ENCODE measurements around the gene CHRNB2. TPM values are rescaled to one million over a fixed set of nuclear protein-coding genes. Genes with fewer than 3 reads are reported as not detected.

The CHRNB2 gene
- total and polyA plus RNA-seq, 2 donors (not counting 3 experiments of a cell fraction or from before 2014, with no cell fraction given) = not detected

DNA sequence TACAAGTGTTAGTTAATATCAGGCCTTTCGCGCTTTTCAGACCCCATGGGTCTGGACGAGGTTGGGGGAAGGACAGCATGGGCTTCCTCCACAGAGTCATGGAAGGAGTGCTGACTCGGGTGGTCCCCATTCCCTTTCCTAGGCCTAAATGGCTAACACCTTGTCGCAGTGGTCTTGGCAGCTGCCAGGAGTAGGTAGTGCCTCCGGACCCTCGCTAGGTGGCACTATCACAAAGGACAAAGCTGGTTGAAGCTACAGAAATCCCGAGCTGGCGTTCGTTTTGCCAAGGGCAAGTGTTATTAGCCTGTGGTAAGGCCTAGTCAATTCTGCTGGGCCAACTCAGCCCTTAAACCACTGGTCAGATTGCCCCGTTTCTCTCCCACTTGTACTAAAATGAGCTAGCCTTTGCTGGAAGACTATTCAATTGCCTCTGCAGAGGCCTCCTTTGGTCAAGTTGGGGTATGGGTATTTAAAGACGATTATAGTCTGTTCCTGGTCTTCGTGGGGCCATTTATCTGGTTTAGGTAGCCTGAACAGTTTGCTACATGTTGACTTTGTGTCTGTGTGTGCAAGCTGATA lies 8.0 kb upstream of the CHRNB2 start:
- peaks cover 6 to 11% of the 10 kb centered on the region in 2 experiments for H3K36me3 ChIP-seq (ENCODE audit: control insufficient read depth in 2 of 2, extremely low read depth in 1 of 2, insufficient read depth in 2 of 2, low read length in 2 of 2)
- FAIRE-seq (no peak), DNase-seq (ENCODE audit: low read depth, low spot score) (peak; percentile 91)
- no peak for TF ChIP-seq EZH2 (IDR thresholded peaks at IDR 0.05; ENCODE audit: borderline replicate concordance, low read depth, low read length, severe bottlenecking)
- TF ChIP-seq, protein P1, sequence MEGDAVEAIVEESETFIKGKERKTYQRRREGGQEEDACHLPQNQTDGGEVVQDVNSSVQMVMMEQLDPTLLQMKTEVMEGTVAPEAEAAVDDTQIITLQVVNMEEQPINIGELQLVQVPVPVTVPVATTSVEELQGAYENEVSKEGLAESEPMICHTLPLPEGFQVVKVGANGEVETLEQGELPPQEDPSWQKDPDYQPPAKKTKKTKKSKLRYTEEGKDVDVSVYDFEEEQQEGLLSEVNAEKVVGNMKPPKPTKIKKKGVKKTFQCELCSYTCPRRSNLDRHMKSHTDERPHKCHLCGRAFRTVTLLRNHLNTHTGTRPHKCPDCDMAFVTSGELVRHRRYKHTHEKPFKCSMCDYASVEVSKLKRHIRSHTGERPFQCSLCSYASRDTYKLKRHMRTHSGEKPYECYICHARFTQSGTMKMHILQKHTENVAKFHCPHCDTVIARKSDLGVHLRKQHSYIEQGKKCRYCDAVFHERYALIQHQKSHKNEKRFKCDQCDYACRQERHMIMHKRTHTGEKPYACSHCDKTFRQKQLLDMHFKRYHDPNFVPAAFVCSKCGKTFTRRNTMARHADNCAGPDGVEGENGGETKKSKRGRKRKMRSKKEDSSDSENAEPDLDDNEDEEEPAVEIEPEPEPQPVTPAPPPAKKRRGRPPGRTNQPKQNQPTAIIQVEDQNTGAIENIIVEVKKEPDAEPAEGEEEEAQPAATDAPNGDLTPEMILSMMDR (IDR thresholded peaks at IDR 0.05; ENCODE audit: extremely low read depth in 1 of 2, insufficient read depth in 1 of 2, low read depth in 1 of 2, low read length in 2 of 2) = peak; percentile 92 to 93
- H3K27me3 ChIP-seq (ENCODE audit: control insufficient read depth in 2 of 2, insufficient read depth in 2 of 2, low read length in 2 of 2) = no peaks in the 10 kb centered on the region
- ChIA-PET POLR2A (interaction anchor here (0.5 to 1.0 kb wide), 5 partner anchors 46 to 485 kb away, joined by 3 to 4 read pairs (median 3); no protein-coding TSS in a partner anchor), CTCF (interaction anchor here (0.6 to 2.5 kb wide), 47 partner anchors 8 to 608 kb away, joined by 3 to 51 read pairs (median 4); partner anchors contain the start of genes ADAR, CHRNB2, EFNA3 and PBXIP1)
- peaks cover 26% of the 10 kb centered on the region for H3K4me1 ChIP-seq (ENCODE audit: control insufficient read depth, extremely low read depth, insufficient read depth, low read length)
- H2AFZ ChIP-seq (ENCODE audit: low read depth, low read length) = peak overlapping the region; percentile 94
- intact Hi-C loops (cut with micrococcal nuclease) (loop anchor here (1.0 to 5.0 kb wide), 13 partner anchors 25 to 527 kb away; partner anchors contain the start of genes KCNN3, PBXIP1, PMVK and ZBTB7B), dilution Hi-C loops (cut with MboI; ENCODE audit: extremely low pct_ligation_motif_present, low sequenced_read_pairs) (no loop called here)
- no peaks in the 10 kb centered on the region for H3K9me1 ChIP-seq (replicated peaks; ENCODE audit: control insufficient read depth, extremely low read depth, insufficient read depth, low read length)
- peak overlapping the region; percentile 60 for H3K9ac ChIP-seq (replicated peaks; ENCODE audit: extremely low read depth, insufficient read depth, low read length)
- H3K9me3 ChIP-seq (replicated peaks; ENCODE audit: control insufficient read depth, insufficient read depth, low read length) = no peaks in the 10 kb centered on the region
- peak overlapping the region; percentile 67 for H3K27ac ChIP-seq (ENCODE audit: insufficient read depth, low read depth, low read length)
- peak overlapping the region; percentile 71 for H3K4me2 ChIP-seq (ENCODE audit: insufficient read depth, low read length)
- BruUV-seq (replicated peaks) = no TSS peak
- peak overlapping the region in 2 of 3 experiments; percentile 56 to 92 for H3K4me3 ChIP-seq (replicated peaks in 1 of 3; ENCODE audit: insufficient read depth in 1 of 3, low read depth in 1 of 3, low read length in 3 of 3)
- no peaks in the 10 kb centered on the region for H4K20me1 ChIP-seq (replicated peaks; ENCODE audit: control insufficient read depth, extremely low read depth, insufficient read depth, low read length)
- H3K79me2 ChIP-seq (ENCODE audit: control insufficient read depth, insufficient read depth, low read length) = peaks cover 29% of the 10 kb centered on the region

DNA sequence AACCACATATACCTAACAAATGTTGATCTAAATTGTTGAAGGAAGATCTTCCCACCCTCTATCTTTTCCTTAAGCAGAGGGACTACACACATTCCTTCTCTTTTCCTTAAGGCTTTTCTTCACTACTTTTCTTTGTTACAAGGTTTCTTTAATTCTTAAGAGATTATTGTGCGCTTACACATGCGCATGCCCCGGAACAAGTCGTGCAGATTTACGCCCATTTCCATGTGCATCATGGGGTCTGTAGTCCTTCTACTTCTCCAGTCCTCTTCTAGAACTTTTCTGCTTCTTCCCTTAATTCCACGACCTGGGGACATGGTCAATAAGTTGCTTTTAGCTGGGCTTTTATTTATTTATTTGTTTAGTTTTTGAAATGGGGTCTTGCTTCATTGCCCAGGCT lies 1.7 kb upstream of the CHRNB2 start:
- no TSS peak for BruUV-seq (replicated peaks)
- DNase-seq (ENCODE audit: low read depth, low spot score) (no peak), FAIRE-seq (no peak)
- Histone ChIP-seq H3K79me2 (ENCODE audit: control insufficient read depth, insufficient read depth, low read length) (no peaks in the 10 kb centered on the region), H3K27me3 (ENCODE audit: control insufficient read depth in 2 of 2, insufficient read depth in 2 of 2, low read length in 2 of 2) (peaks cover 13 to 24% of the 10 kb centered on the region in 2 experiments), H3K27ac (ENCODE audit: insufficient read depth, low read depth, low read length) (no peak overlapping the region), H3K36me3 (ENCODE audit: control insufficient read depth in 2 of 2, extremely low read depth in 1 of 2, insufficient read depth in 2 of 2, low read length in 2 of 2) (no peaks in the 10 kb centered on the region), H3K4me3 (replicated peaks in 1 of 3; ENCODE audit: insufficient read depth in 1 of 3, low read depth in 1 of 3, low read length in 3 of 3) (no peak overlapping the region), H4K20me1 (replicated peaks; ENCODE audit: control insufficient read depth, extremely low read depth, insufficient read depth, low read length) (no peaks in the 10 kb centered on the region), H3K4me1 (ENCODE audit: control insufficient read depth, extremely low read depth, insufficient read depth, low read length) (no peaks in the 10 kb centered on the region), H2AFZ (ENCODE audit: low read depth, low read length) (no peak overlapping the region), H3K9me1 (replicated peaks; ENCODE audit: control insufficient read depth, extremely low read depth, insufficient read depth, low read length) (no peaks in the 10 kb centered on the region), H3K9ac (replicated peaks; ENCODE audit: extremely low read depth, insufficient read depth, low read length) (no peak overlapping the region), H3K9me3 (replicated peaks; ENCODE audit: control insufficient read depth, insufficient read depth, low read length) (no peaks in the 10 kb centered on the region), H3K4me2 (ENCODE audit: insufficient read depth, low read length) (no peak overlapping the region)
- TF ChIP-seq, protein P2, sequence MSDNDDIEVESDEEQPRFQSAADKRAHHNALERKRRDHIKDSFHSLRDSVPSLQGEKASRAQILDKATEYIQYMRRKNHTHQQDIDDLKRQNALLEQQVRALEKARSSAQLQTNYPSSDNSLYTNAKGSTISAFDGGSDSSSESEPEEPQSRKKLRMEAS (IDR thresholded peaks at IDR 0.05; ENCODE audit: insufficient read depth, insufficient read length) = no peak
- TF ChIP-seq JUN (IDR thresholded peaks at IDR 0.05; ENCODE audit: borderline replicate concordance, insufficient read depth, insufficient read length, low read depth) (no peak), MYC (IDR thresholded peaks at IDR 0.05; ENCODE audit: low read depth, low read length) (no peak), FOS (IDR thresholded peaks at IDR 0.05; ENCODE audit: borderline replicate concordance, insufficient read depth, low read length) (no peak), POLR2AphosphoS5 (IDR thresholded peaks at IDR 0.05; ENCODE audit: insufficient read depth, low read depth, low read length) (no peak), POLR2A (IDR thresholded peaks at IDR 0.05; ENCODE audit: low read depth, low read length) (no peak), EZH2 (IDR thresholded peaks at IDR 0.05; ENCODE audit: borderline replicate concordance, low read depth, low read length, severe bottlenecking) (no peak), GATA2 (IDR thresholded peaks at IDR 0.05; ENCODE audit: insufficient read depth, insufficient read length, low read depth, low read length) (no peak)
- TF ChIP-seq, protein P1 (IDR thresholded peaks at IDR 0.05; ENCODE audit: extremely low read depth in 1 of 2, insufficient read depth in 1 of 2, low read depth in 1 of 2, low read length in 2 of 2) = no peak
- POLR2A ChIA-PET = no interaction called here
- CTCF ChIA-PET = interaction anchor here (1.6 kb wide), 1 partner anchor 19 kb away, joined by 4 read pairs; no protein-coding TSS in a partner anchor
- intact Hi-C loops (cut with micrococcal nuclease) (no loop called here), dilution Hi-C loops (cut with MboI; ENCODE audit: extremely low pct_ligation_motif_present, low sequenced_read_pairs) (no loop called here)
